Peyer's patch (tissue), 4 donors: ENCODE data around the gene MAML3.

Source experiments
- CTCF ChIP-seq, 6 experiments: fragments of 450-650 bp in 4 of 6; fragments of 200-600 bp in 2 of 6; sonication (generic) in 1 of 6; IDR thresholded peaks; one replicate each; pipeline ENCODE4 v1.5.1; 2017 to 2019; ENCODE audit warnings: antibody characterized with exemption in 6 of 6, mild to moderate bottlenecking in 3 of 6, moderate library complexity in 1 of 6
- POLR2A ChIP-seq, 2 donors: fragments of 450-650 bp; IDR thresholded peaks; one replicate each; pipeline ENCODE4 v1.5.1; 2017; ENCODE audit warnings: antibody characterized with exemption in 2 of 2, mild to moderate bottlenecking in 2 of 2, moderate library complexity in 2 of 2

DNA sequence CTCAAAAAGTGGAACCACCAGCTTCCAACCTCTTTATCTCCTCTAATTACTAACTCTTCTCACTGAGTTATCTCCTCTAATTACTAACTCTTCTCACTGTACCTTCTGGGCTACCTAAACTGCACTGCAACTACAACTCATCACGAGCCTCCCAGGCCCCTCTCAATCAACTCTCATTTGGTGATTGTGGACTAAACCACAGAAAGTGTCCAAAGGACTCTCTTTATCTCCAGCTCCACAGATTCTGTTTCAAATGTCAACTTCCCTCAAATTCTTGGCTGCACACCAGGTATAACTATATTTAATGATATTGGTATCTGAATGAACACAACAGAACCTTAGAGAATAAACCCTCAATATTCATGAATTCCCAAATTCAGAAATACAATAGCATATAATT, 182.9 kb downstream of the MAML3 start:
- TF ChIP-seq POLR2A (IDR thresholded peaks at IDR 0.05) = no peak
- no peak for TF ChIP-seq CTCF (IDR thresholded peaks at IDR 0.05)
